ENCODE results near the gene HTT-AS.
"Not testable (repeated sequence)": the region's sequence is repeated elsewhere in the genome, so short reads cannot be mapped to it uniquely, and the experiment has no call there.

Gene HTT-AS

GRCh38 chr4:3051141-3051897 is 23.0 kb downstream of the HTT-AS start:
- not testable (repeated sequence) for DNase-seq

GRCh38 chr4:3047464-3048286 is 26.7 kb downstream of the HTT-AS start:
- no peak for DNase-seq

- DNase-seq: no peak
Observed at GRCh38 chr4:3046623-3047022, 27.7 kb downstream of the HTT-AS start.

- no peak for DNase-seq
Observed at GRCh38 chr4:3046162-3046561, 28.2 kb downstream of the HTT-AS start.

- no peak for DNase-seq
Observed at GRCh38 chr4:3044870-3045819, 29.2 kb downstream of the HTT-AS start.

- no peak for DNase-seq
Observed at GRCh38 chr4:3043282-3044020, 30.9 kb downstream of the HTT-AS start.

GRCh38 chr4:3042226-3042625 is 32.1 kb downstream of the HTT-AS start:
- DNase-seq: no peak

GRCh38 chr4:3041192-3042142 is 32.9 kb downstream of the HTT-AS start:
- no peak for DNase-seq

GRCh38 chr4:3040452-3041191 is 33.7 kb downstream of the HTT-AS start:
- DNase-seq: no peak

GRCh38 chr4:3039706-3040366 is 34.5 kb downstream of the HTT-AS start:
- no peak for DNase-seq

- DNase-seq: no peak
Observed at GRCh38 chr4:3037957-3038461, 36.3 kb downstream of the HTT-AS start.

GRCh38 chr4:3036131-3036952 is 38.0 kb downstream of the HTT-AS start:
- DNase-seq: no peak

- DNase-seq: no peak
Observed at GRCh38 chr4:3035674-3036073, 38.7 kb downstream of the HTT-AS start.

GRCh38 chr4:3035249-3035648 is 39.1 kb downstream of the HTT-AS start:
- no peak for DNase-seq

- DNase-seq: no peak
Observed at GRCh38 chr4:3034231-3034630, 40.1 kb downstream of the HTT-AS start.

- DNase-seq: no peak
Observed at GRCh38 chr4:3031357-3032082, 42.8 kb downstream of the HTT-AS start.

GRCh38 chr4:3030566-3031356 is 43.6 kb downstream of the HTT-AS start:
- DNase-seq: no peak

All from NCI-H2107 (cell line).